ENCODE measurements around the gene UST.
"Not testable (repeated sequence)": the region's sequence is repeated elsewhere in the genome, so short reads cannot be mapped to it uniquely, and the experiment has no call there.

UST gene

DNA sequence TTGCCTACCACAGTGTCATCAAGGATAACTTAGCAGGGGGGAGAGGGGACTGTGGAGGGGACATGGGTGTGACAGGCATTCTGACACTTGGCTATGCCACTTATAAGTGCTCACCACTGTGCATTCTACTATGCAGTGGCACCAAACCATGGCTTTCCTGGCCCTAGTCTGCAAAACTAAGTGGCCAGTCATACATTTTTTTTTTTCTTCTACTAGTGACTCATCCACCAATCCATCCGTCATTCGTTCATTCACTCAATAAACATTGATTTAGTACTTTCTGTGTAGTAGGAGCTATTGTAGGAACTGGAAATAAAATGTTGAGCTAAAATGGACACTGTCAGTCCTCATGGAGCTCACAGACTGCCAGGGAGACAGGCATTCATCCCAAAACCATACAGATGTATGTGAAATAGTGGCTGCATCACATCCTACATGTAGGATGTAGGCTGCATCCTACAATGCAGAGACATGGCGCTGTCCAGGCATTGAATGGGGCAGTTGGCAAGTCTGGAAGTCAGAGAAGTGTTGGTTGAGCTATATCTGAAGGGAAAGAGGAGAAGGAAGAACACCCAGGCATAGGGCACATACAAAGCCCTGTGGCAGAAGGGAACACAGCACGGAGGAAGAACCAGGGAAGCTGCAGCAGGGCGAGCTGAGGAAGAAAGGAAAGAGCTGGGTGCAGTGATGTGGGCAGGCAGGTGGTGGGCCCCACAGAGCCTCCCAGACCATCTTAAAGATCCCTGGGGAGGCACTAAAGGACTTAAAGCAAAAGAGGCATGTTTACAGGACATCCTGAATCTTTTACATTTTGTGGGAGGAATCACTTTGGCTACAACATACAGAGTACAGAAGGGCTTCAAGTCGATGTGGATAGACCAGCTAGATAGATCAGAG is 224.4 kb downstream of the UST start:
- no peak overlapping the region for H3K4me3 Mint-ChIP-seq
- H3K27ac Mint-ChIP-seq = no peak overlapping the region
- TF ChIP-seq, protein P1, sequence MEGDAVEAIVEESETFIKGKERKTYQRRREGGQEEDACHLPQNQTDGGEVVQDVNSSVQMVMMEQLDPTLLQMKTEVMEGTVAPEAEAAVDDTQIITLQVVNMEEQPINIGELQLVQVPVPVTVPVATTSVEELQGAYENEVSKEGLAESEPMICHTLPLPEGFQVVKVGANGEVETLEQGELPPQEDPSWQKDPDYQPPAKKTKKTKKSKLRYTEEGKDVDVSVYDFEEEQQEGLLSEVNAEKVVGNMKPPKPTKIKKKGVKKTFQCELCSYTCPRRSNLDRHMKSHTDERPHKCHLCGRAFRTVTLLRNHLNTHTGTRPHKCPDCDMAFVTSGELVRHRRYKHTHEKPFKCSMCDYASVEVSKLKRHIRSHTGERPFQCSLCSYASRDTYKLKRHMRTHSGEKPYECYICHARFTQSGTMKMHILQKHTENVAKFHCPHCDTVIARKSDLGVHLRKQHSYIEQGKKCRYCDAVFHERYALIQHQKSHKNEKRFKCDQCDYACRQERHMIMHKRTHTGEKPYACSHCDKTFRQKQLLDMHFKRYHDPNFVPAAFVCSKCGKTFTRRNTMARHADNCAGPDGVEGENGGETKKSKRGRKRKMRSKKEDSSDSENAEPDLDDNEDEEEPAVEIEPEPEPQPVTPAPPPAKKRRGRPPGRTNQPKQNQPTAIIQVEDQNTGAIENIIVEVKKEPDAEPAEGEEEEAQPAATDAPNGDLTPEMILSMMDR (IDR thresholded peaks at IDR 0.05) = no peak
- H3K9me3 Mint-ChIP-seq = no peaks in the 10 kb centered on the region
- no peaks in the 10 kb centered on the region for H3K27me3 Mint-ChIP-seq (ENCODE audit: low read depth, poor library complexity)
- no peak for DNase-seq
- H3K36me3 Mint-ChIP-seq (ENCODE audit: low read depth) = peaks cover 12% of the 10 kb centered on the region
- peaks cover 72% of the 10 kb centered on the region for H3K4me1 Mint-ChIP-seq

DNA sequence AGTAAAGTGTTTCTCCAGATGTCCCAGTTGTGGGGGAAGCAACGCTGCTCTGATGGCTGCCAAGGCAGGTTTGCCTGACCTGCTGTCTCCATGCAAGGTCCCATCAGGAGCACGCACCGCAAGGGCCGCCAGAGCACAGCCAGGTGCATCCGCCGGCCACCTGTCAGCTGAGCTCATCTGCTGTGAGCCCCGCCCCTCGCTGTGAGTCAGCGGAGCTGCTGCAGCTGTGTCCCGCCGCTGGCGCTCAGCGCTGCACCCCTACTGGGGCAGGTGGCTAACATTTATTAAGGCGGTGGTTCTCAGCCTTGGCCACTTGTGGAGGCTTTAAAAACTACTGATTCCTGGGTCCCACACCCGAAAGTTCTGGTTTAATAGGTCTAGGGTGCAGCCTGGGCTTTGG is 225.7 kb downstream of the UST start:
- Mint-ChIP-seq H3K27ac (no peak overlapping the region), H3K4me3 (peak overlapping the region; percentile 21), H3K9me3 (no peaks in the 10 kb centered on the region), H3K36me3 (ENCODE audit: low read depth) (peaks cover 11% of the 10 kb centered on the region), H3K27me3 (ENCODE audit: low read depth, poor library complexity) (no peaks in the 10 kb centered on the region), H3K4me1 (peaks cover 63% of the 10 kb centered on the region)
- TF ChIP-seq, protein P1 (IDR thresholded peaks at IDR 0.05) = no peak
- DNase-seq = peak; percentile 65

DNA sequence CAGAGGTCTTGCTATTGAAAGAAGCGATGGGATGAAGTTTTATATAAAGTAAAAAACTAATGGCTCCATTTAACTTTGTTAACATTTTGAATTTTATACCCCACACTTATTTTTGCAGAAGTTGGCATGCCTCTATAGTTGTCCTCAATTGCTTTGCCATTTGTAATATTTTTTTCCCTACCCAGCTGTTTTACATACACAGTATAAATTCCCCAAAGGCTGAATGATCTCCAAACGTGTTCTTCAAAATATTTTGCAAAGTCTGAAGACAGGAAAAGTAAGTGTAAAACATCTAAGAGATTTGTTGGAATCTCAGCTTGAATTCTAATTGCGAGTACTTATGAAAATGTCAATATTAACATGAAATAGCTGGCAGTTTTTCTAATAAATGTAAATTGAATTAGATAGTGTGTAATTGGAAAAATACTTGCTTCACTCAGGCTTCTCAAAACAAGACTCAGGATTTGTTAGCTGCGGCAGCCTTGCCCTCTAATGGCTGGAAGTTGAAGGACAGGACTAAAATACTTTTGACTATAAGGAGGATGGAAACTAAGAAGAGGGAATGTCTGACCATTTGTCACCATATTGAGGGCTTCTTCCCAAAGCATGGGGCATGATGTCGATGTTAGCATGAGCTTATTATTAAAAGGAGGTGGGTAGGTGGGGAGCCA is 226.8 kb downstream of the UST start:
- peaks cover 51% of the 10 kb centered on the region for H3K4me1 Mint-ChIP-seq
- DNase-seq = peak; percentile 15
- TF ChIP-seq, protein P1 (IDR thresholded peaks at IDR 0.05) = peak; percentile 55
- no peaks in the 10 kb centered on the region for H3K9me3 Mint-ChIP-seq
- no peak overlapping the region for H3K27ac Mint-ChIP-seq
- no peaks in the 10 kb centered on the region for H3K27me3 Mint-ChIP-seq (ENCODE audit: low read depth, poor library complexity)
- H3K4me3 Mint-ChIP-seq = no peak overlapping the region
- peaks cover 19% of the 10 kb centered on the region for H3K36me3 Mint-ChIP-seq (ENCODE audit: low read depth)

DNA sequence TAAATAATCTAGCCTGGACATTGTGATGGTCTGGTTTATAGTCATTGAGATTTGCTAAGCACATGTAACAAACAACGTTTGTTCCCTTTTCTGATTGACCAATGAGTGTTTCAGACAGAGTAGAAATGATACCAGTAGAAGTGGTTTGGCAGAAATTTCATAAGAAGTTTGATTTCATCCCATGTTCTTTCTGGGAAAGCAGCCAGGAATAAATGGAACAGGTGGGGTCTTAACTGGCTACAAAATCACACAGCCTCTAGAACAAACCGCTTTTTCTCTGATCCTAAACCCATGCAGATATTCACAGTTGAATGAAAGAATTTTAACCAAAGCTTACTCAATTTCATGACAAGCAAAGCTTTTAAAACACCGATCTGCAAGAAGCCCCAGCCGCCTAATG is 227.5 kb downstream of the UST start:
- peaks cover 24% of the 10 kb centered on the region for H3K36me3 Mint-ChIP-seq (ENCODE audit: low read depth)
- H3K4me1 Mint-ChIP-seq = peaks cover 44% of the 10 kb centered on the region
- TF ChIP-seq, protein P1 (IDR thresholded peaks at IDR 0.05) = no peak

DNA sequence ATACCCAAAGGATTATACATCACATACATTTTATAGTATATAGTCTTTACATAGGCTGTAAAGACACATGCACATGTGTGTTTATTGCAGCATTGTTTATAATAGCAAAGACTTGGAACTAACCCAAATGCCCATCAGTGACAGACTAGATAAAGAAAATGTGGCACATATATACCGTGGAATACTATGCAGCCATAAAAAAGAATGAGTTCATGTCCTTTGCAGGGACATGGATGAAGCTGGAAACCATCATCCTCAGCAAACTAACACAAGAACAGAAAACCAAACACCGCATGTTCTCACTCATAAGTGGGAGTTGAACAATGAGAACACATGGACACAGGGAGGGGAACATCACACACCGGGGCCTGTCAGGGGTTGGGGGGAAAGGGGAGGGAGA is 231.5 kb downstream of the UST start:
- not testable (repeated sequence) for DNase-seq; H3K4me3 Mint-ChIP-seq; H3K27me3 Mint-ChIP-seq (ENCODE audit: low read depth, poor library complexity); H3K9me3 Mint-ChIP-seq; H3K27ac Mint-ChIP-seq; H3K4me1 Mint-ChIP-seq
- H3K36me3 Mint-ChIP-seq (ENCODE audit: low read depth) = peaks cover 49% of the 10 kb centered on the region

More for the DNA sequence above, 227.5 kb downstream of the UST start:
- Mint-ChIP-seq H3K27me3 (ENCODE audit: low read depth, poor library complexity) (no peaks in the 10 kb centered on the region), H3K27ac (no peak overlapping the region), H3K4me3 (no peak overlapping the region), H3K9me3 (no peaks in the 10 kb centered on the region)
- no peak for DNase-seq

DNA sequence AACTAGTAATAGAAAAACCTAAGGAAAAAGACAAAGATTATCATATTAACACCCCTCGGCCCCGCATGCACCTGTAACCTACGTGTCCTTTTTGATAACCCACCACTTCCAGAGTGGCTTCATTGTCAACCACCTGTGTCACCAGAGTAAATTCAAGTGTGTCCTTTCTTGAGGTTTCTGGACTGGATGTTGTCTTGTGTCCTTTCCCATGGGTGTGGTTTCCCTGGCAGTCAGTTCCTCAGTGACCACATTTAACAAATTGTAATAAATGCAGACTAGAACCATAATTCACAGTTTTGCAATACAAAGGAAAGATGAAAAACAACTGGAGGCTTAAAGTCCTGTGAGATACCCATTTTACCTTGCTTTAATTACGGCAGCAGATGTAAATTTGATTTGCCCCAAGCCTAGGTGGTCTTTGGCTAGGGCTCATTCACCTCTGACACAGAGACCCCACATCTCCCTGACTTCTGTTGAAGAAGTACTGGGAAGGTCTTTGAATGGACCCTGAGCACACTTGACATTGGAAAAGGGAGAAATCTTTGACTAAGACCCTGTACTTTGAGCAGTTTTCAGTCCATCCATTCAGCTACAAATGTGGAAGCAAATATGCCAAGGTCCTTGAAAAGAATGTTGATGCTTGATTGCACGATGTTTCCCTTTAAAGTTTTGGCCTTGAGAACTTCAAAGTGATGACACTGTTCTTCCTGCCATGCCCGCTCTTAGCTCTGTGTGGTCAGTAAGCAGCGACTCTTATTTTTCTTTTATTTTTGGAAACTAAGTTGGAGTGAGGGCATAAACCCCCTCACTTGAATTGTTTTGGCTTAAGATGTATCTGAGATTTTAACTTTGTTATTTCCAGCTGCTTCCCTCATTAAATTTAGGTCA is 232.4 kb downstream of the UST start:
- Mint-ChIP-seq H3K4me3 (no peak overlapping the region), H3K27ac (no peak overlapping the region), H3K4me1 (no peaks in the 10 kb centered on the region), H3K9me3 (no peaks in the 10 kb centered on the region), H3K27me3 (ENCODE audit: low read depth, poor library complexity) (no peaks in the 10 kb centered on the region), H3K36me3 (ENCODE audit: low read depth) (peaks cover 49% of the 10 kb centered on the region)
- TF ChIP-seq, protein P1 (IDR thresholded peaks at IDR 0.05) = no peak
- DNase-seq = no peak

Data from nephron progenitor cell (in vitro differentiated cells).